Rectal smooth muscle tissue (tissue), 1 donor: ENCODE data around the gene UVSSA.
"Not testable (repeated sequence)": the region's sequence is repeated elsewhere in the genome, so short reads cannot be mapped to it uniquely, and the experiment has no call there.

ENCODE experiments used
- H3K27ac ChIP-seq: one replicate; pipeline ENCODE4 v1.7.0; 2013; ENCODE audit warnings: low read depth, low read length, inconsistent platforms
- H3K27me3 ChIP-seq: one replicate; pipeline ENCODE4 v1.7.0; 2013; ENCODE audit warnings: low read length; ENCODE audit not compliant: control insufficient read depth, insufficient read depth
- H3K36me3 ChIP-seq: one replicate; pipeline ENCODE4 v1.7.0; 2013; ENCODE audit warnings: low read length; ENCODE audit not compliant: control insufficient read depth, insufficient read depth
- H3K4me1 ChIP-seq: one replicate; pipeline ENCODE4 v1.7.0; 2013; ENCODE audit warnings: low read length; ENCODE audit not compliant: control insufficient read depth, insufficient read depth
- H3K4me3 ChIP-seq: one replicate; pipeline ENCODE4 v1.7.0; 2013; ENCODE audit warnings: low read length
- H3K9ac ChIP-seq: one replicate; pipeline ENCODE4 v1.7.0; 2013; ENCODE audit warnings: low read length

Gene UVSSA

GRCh38 chr4:1415681-1415981 lies 68.6 kb downstream of the UVSSA start:
- peaks cover 27% of the 10 kb centered on the region for H3K27me3 ChIP-seq
- H3K9ac ChIP-seq: no peak overlapping the region
- H3K4me1 ChIP-seq: no peaks in the 10 kb centered on the region
- H3K36me3 ChIP-seq: no peaks in the 10 kb centered on the region
- no peak overlapping the region for H3K27ac ChIP-seq
- no peak overlapping the region for H3K4me3 ChIP-seq

GRCh38 chr4:1416051-1416947 lies 69.3 kb downstream of the UVSSA start:
- no peak overlapping the region for H3K9ac ChIP-seq
- H3K4me1 ChIP-seq: no peaks in the 10 kb centered on the region
- no peaks in the 10 kb centered on the region for H3K36me3 ChIP-seq
- no peak overlapping the region for H3K4me3 ChIP-seq
- peaks cover 27% of the 10 kb centered on the region for H3K27me3 ChIP-seq
- H3K27ac ChIP-seq: no peak overlapping the region

GRCh38 chr4:1416948-1417260 lies 69.9 kb downstream of the UVSSA start:
- Histone ChIP-seq H3K4me3 (no peak overlapping the region), H3K27me3 (peaks cover 26% of the 10 kb centered on the region), H3K4me1 (no peaks in the 10 kb centered on the region), H3K27ac (no peak overlapping the region), H3K9ac (no peak overlapping the region), H3K36me3 (no peaks in the 10 kb centered on the region)

DNA sequence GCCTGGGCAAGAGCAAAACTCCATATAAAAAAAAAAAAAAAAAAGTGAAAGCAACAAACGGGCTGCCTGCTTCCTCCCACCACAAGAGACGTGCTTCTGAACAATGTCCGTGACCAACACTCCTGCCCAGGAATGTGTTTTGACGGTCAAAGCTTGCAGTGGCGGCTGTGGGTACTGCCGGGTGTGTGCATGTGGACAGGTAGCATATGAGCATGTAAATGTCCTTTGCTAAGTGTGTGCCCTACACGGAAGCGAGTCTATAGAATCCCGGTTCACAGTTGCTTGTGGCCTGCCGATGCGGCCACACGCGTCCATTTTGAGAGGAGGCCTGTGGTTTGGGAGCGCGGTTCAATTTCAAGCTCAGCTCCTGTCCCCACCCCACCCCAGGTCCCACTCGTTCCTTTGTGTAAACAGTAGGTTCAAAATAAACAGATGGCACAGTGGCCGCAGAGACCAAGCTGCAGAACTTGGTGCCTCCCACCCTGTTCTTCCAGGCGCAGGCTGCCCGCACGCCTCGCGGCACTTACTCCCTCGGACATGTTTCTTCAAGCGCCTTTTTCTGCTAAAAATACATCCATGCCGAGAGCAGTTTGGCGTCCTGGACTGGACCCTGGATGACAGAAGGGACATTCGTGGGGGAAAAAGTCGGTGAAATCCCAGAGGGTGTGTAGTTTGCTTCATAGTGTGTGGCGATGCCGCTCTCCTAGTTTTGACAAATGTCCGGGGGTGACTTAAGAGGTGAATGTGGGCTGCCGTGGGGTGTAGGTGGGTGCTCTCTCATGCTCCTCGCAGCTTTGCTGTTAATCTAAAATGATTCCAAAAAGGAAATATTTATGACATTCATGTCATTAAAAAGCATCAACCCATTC lies 70.7 kb downstream of the UVSSA start:
- H3K4me1 ChIP-seq: no peaks in the 10 kb centered on the region
- H3K27me3 ChIP-seq: peaks cover 21% of the 10 kb centered on the region
- H3K4me3 ChIP-seq: no peak overlapping the region
- no peaks in the 10 kb centered on the region for H3K36me3 ChIP-seq
- no peak overlapping the region for H3K9ac ChIP-seq
- H3K27ac ChIP-seq: no peak overlapping the region

GRCh38 chr4:1418494-1419285 lies 71.7 kb downstream of the UVSSA start:
- Histone ChIP-seq H3K9ac (no peak overlapping the region), H3K4me3 (no peak overlapping the region), H3K36me3 (no peaks in the 10 kb centered on the region), H3K27me3 (peaks cover 14% of the 10 kb centered on the region), H3K4me1 (no peaks in the 10 kb centered on the region), H3K27ac (no peak overlapping the region)

GRCh38 chr4:1419708-1420107 lies 72.7 kb downstream of the UVSSA start:
- H3K27me3 ChIP-seq: peaks cover 12% of the 10 kb centered on the region
- no peak overlapping the region for H3K4me3 ChIP-seq
- no peak overlapping the region for H3K27ac ChIP-seq
- H3K36me3 ChIP-seq: no peaks in the 10 kb centered on the region
- no peaks in the 10 kb centered on the region for H3K4me1 ChIP-seq
- H3K9ac ChIP-seq: no peak overlapping the region

DNA sequence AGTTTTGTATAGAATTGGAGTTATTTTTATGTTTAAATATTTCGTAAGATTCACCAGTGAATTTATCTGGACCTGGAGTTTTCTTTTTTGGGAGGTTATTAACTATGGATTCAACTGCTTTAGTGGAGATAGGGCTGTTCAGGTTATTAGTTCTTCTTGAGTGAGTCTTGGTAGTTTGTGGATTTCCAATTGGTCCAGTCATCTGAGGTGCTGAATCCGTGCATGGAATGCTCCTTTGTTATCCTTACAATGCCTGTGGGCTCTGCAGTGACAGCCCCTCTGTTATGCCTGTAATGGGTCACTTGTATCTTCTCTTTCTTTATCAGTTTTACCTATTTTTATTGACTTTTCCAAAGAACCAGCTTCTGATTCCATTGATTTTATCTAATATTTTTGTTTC lies 74.6 kb downstream of the UVSSA start:
- Histone ChIP-seq H3K9ac (no peak overlapping the region), H3K27ac (no peak overlapping the region), H3K27me3 (peaks cover 3% of the 10 kb centered on the region), H3K4me3 (no peak overlapping the region), H3K4me1 (no peaks in the 10 kb centered on the region), H3K36me3 (no peaks in the 10 kb centered on the region)

DNA sequence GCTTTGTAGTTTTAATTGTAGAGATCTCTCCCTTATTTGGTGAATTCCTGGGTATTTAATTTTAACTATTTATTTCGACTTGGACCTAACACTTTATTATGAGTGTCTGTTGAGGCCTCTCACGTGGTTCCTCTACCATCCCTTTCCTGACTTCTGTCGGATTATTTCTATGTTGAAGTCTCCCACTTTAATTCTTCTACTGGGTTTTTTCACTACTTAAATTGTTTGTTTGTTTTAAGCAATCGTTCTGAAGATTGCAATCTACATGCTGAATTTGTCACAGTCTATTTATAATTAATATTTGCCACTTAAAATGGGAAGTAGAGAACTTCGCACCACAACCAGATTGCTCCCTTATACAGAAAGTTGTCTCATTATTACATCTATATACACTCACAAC lies 80.0 kb downstream of the UVSSA start:
- no peak overlapping the region for H3K27ac ChIP-seq
- H3K36me3 ChIP-seq: no peaks in the 10 kb centered on the region
- H3K9ac ChIP-seq: no peak overlapping the region
- no peaks in the 10 kb centered on the region for H3K27me3 ChIP-seq
- H3K4me1 ChIP-seq: no peaks in the 10 kb centered on the region
- H3K4me3 ChIP-seq: no peak overlapping the region

GRCh38 chr4:1443688-1444172 lies 96.7 kb downstream of the UVSSA start:
- H3K27ac ChIP-seq, H3K9ac ChIP-seq, H3K27me3 ChIP-seq, H3K4me3 ChIP-seq, H3K4me1 ChIP-seq, H3K36me3 ChIP-seq: not testable (repeated sequence)
